ENCODE results near the gene MYO1D.

DNA sequence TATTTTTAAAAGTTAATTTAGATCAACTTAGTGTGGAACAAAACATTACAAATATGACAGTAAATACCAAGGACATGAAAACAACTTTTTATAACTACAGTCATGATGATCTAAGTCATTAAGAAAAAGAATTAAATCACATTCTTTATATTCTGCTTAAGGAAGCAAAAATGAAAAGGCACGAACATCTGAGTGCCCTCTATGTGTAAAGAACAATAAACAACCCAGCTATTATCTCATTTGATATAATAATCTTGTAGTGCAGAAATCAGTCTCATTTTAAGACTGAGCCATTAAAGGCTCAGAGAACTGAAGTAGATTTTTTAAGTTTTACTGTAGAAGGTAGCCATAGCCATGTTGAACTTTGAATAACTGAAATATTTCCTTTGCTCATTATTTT is 13.4 kb downstream of the MYO1D start:
- TF ChIP-seq CTCF (IDR thresholded peaks at IDR 0.05) (no peak), POLR2A (IDR thresholded peaks at IDR 0.05) (no peak)

Measured in body of pancreas (tissue), 4 donors.